ENCODE measurements around the gene KMT2D.

The KMT2D gene

DNA sequence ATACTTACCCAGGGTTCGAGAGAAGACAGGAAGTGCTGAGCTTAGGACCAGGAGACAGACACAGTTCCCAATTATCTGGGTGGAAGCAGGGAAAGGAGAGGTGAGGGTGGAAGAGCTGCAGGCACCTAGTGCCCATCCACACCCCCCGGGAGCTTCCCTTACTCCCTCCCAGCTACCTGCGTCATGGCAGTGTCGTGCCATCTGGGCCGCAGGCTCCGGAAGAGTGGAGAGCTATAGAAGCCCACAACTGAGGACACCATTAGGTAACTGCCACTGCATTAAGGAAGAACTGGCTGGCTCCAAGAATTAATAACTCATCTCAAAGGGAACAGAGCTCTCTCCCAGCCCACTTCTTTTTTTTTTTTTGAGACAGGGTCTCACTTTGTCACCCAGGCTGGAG is 39.8 kb upstream of the KMT2D start:
- Histone ChIP-seq H3K9me3 (no peaks in the 10 kb centered on the region), H3K27me3 (0 out of 2 replicates have a peak, but pooled peaks cover under 1% of the 10 kb centered on the region), H3K36me3 (peaks cover 37% of the 10 kb centered on the region), H3K4me1 (no peaks in the 10 kb centered on the region), H3K4me3 (ENCODE audit: low read depth, low read length) (no peak overlapping the region)
- TF ChIP-seq, protein P1, sequence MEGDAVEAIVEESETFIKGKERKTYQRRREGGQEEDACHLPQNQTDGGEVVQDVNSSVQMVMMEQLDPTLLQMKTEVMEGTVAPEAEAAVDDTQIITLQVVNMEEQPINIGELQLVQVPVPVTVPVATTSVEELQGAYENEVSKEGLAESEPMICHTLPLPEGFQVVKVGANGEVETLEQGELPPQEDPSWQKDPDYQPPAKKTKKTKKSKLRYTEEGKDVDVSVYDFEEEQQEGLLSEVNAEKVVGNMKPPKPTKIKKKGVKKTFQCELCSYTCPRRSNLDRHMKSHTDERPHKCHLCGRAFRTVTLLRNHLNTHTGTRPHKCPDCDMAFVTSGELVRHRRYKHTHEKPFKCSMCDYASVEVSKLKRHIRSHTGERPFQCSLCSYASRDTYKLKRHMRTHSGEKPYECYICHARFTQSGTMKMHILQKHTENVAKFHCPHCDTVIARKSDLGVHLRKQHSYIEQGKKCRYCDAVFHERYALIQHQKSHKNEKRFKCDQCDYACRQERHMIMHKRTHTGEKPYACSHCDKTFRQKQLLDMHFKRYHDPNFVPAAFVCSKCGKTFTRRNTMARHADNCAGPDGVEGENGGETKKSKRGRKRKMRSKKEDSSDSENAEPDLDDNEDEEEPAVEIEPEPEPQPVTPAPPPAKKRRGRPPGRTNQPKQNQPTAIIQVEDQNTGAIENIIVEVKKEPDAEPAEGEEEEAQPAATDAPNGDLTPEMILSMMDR (IDR thresholded peaks at IDR 0.05; ENCODE audit: low read depth, low read length): no peak
- DNase-seq: no peak

DNA sequence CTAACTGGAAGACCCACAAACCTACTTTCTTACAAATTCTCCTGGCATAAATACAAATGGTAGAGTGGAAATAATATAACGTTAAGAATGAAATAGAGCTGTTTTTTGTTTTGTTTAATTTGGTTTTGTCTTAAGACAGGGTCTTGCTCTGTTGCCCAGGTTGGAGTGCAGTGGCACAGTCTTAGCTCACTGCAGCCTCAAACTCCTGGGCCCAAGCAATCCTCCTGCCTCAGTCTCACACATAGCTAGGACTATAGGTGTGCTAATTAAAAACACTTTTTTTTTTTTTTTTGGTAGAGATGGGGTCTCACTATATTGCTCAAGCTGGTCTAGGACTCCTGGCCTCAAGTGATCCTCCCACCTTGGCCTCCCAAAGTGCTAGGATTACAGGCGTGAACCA is 38.1 kb upstream of the KMT2D start:
- peaks cover 17% of the 10 kb centered on the region for H3K27me3 ChIP-seq
- TF ChIP-seq, protein P1 (IDR thresholded peaks at IDR 0.05; ENCODE audit: low read depth, low read length): no peak
- H3K4me1 ChIP-seq: peaks cover 6% of the 10 kb centered on the region; the same call in 1 of the 2 replicates
- no peak overlapping the region for H3K4me3 ChIP-seq (ENCODE audit: low read depth, low read length)
- H3K36me3 ChIP-seq: peaks cover 28% of the 10 kb centered on the region
- DNase-seq: no peak
- H3K9me3 ChIP-seq: no peaks in the 10 kb centered on the region

DNA sequence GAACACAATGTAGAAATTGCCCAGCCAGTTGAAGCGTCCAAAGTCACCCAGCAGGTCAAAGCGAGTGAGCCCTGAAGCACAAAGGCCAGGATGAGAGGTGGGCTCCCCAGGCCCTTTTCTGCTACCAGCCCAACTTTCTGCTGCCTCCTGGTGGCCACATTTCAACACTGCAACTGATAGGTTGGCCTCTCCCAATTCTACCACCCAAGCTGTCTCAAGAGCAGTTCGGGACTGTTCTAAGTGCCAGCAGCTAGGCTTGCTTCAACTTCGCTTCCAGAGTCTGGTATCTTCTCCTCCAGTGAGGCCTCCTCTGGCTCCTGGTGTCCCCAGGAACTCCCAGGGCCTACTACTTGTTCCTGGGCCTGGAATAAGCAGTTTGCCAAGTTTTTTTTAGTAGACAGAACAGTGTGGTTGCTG is 37.4 kb upstream of the KMT2D start:
- Histone ChIP-seq H3K4me3 (ENCODE audit: low read depth, low read length) (no peak overlapping the region), H3K4me1 (peaks cover 6% of the 10 kb centered on the region; the same call in 1 of the 2 replicates), H3K36me3 (peaks cover 21% of the 10 kb centered on the region), H3K9me3 (no peaks in the 10 kb centered on the region), H3K27me3 (peaks cover 24% of the 10 kb centered on the region)
- TF ChIP-seq, protein P1 (IDR thresholded peaks at IDR 0.05; ENCODE audit: low read depth, low read length): peak; percentile 89
- DNase-seq: peak; percentile 72

DNA sequence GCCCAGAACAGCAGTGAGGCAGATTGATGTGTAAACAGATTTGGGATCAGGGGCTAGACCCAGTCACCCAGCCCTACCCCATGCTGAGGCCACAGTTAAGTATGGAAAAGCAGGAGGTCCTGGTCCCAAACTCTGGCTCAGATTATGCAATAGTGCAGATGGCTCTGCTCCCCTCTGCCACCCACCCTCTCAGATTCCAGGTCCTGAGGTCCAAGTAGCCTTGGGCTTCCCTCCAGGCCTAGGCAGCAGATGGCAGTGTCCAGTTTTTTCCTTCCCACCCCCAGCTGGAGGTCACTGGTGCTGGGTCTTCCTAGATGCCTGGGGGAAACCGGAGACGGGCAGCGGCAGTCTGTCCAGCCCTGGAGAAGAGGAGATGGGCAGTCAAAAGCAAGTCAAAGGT is 36.8 kb upstream of the KMT2D start:
- no peaks in the 10 kb centered on the region for H3K9me3 ChIP-seq
- H3K27me3 ChIP-seq: peaks cover 30% of the 10 kb centered on the region
- peaks cover 15% of the 10 kb centered on the region for H3K36me3 ChIP-seq
- H3K4me1 ChIP-seq: peaks cover 6% of the 10 kb centered on the region; the same call in 1 of the 2 replicates
- no peak overlapping the region for H3K4me3 ChIP-seq (ENCODE audit: low read depth, low read length)
- TF ChIP-seq, protein P1 (IDR thresholded peaks at IDR 0.05; ENCODE audit: low read depth, low read length): no peak
- DNase-seq: no peak

DNA sequence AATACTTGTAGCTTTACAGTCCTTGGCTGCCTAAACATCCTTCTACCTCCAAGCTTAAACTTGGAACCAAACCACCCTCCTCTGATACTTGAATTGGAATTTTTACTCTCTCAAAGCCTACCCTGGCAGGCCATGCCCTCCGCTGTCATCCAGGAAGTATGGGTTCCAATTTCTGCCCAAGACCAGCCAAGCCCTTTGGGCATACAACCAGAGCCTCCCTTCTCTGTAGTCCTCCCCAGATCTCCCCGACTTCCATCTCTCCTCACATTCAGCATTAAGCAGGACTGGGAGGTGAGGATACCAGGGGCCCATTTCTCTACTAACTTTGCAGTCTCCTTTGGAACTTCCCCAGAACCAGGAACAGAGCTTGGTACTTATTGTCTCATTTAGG is 34.4 kb upstream of the KMT2D start:
- Histone ChIP-seq H3K36me3 (peaks cover 5% of the 10 kb centered on the region; the same call in 1 of the 2 replicates), H3K27me3 (peaks cover 54% of the 10 kb centered on the region), H3K4me3 (ENCODE audit: low read depth, low read length) (no peak overlapping the region), H3K4me1 (peaks cover 6% of the 10 kb centered on the region; the same call in 1 of the 2 replicates), H3K9me3 (no peaks in the 10 kb centered on the region)
- TF ChIP-seq, protein P1 (IDR thresholded peaks at IDR 0.05; ENCODE audit: low read depth, low read length): no peak
- DNase-seq: no peak

DNA sequence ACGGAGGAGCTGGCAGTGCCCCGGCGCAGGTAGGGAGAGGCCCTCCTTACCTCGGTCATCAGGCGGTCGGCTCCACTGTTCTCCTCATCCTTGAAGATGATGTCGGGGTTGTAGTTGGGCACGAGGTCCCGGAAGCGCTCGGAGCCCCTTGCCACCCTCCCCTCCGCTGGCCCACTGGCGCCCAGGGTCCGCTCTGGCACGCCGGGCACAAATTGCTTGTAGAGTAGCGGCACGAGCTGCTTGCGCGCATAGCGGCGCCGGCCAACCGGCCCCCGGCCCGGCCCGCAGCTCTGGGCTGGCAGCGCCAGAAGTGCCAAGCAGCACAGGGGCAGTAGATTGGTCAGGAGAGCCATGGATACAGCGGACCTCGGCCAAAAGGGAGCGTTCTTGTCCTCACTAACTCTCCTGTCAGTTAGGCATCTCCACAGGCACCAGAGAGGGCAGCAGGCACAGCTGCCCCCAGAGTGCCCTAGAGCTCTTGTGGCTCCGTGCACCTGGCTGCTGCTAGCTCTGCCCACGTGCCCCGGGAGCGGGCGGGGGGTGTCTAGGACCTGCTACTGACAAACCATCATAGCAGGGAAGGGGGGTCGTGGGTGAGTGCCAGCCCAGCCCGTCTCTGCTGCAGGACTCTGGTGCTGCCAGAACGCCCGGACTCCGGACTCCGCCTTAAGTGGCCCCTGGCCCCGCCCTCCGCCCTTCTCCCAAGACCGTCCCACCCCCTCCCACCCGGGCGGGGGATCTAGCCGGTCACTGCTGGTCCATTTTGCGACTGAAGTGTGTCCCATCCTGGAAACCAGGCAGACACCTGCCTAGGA is 33.8 kb upstream of the KMT2D start, which contains the start of gene DHH:
TSS of gene DHH (minus strand) at position 642 of the 815 bp plus-strand sequence. CDS start at position 353, 289 bp downstream.
- Histone ChIP-seq H3K27me3 (peaks cover 60% of the 10 kb centered on the region), H3K4me3 (ENCODE audit: low read depth, low read length) (peak within 1 kb of the TSS; percentile 35), H3K4me1 (peaks cover 6% of the 10 kb centered on the region; the same call in 1 of the 2 replicates), H3K9me3 (no peaks in the 10 kb centered on the region), H3K36me3 (peaks cover 5% of the 10 kb centered on the region; the same call in 1 of the 2 replicates)
- DNase-seq: peak; percentile 54
- TF ChIP-seq, protein P1 (IDR thresholded peaks at IDR 0.05; ENCODE audit: low read depth, low read length): no peak
